Osteoblast (primary cell): ENCODE results near the gene PTPRN2. TPM values are rescaled to one million over a fixed set of nuclear protein-coding genes. Genes with fewer than 3 reads are reported as not detected.

Experiments
- DNase-seq: peaks from one replicate; pipeline ENCODE4 v3.0.0; 2011; ENCODE audit warnings: low spot score, mixed read lengths; ENCODE audit not compliant: insufficient read length; ENCODE audit errors: missing footprints
- H2AFZ ChIP-seq: 2 replicates; pipeline ENCODE4 v1.6.0; 2011; ENCODE audit warnings: mild to moderate bottlenecking, low read length
- H3K27ac ChIP-seq: 2 replicates; pipeline ENCODE4 v1.5.1; 2011; ENCODE audit warnings: mild to moderate bottlenecking, low read depth, low read length, moderate library complexity
- H3K27me3 ChIP-seq: 2 replicates; pipeline ENCODE4 v1.6.0; 2012; ENCODE audit warnings: mild to moderate bottlenecking, control low read depth, inconsistent platforms, low read length, moderate library complexity; ENCODE audit not compliant: insufficient read depth
- H3K36me3 ChIP-seq: 2 replicates; pipeline ENCODE4 v1.5.1; 2011; ENCODE audit warnings: mild to moderate bottlenecking, low read length, control low read depth, moderate library complexity; ENCODE audit not compliant: insufficient read depth
- H3K4me1 ChIP-seq: 2 replicates; pipeline ENCODE4 v1.5.1; 2011; ENCODE audit warnings: mild to moderate bottlenecking, low read length, control low read depth, moderate library complexity; ENCODE audit not compliant: insufficient read depth
- H3K4me2 ChIP-seq: 2 replicates; pipeline ENCODE4 v1.6.0; 2011; ENCODE audit warnings: mild to moderate bottlenecking, low read length; ENCODE audit not compliant: insufficient read depth
- H3K4me3 ChIP-seq: fragments of 200-600 bp; sonication (generic); 3 replicates; pipeline ENCODE4 v1.5.1; 2012; ENCODE audit warnings: mild to moderate bottlenecking, low read length, inconsistent platforms; ENCODE audit not compliant: insufficient read depth
- H3K79me2 ChIP-seq: 2 replicates; pipeline ENCODE4 v1.6.0; 2012; ENCODE audit warnings: mild to moderate bottlenecking, low read length, control low read depth, inconsistent platforms; ENCODE audit not compliant: insufficient read depth
- H3K9me3 ChIP-seq: 2 replicates; pipeline ENCODE4 v1.5.1; 2011; ENCODE audit warnings: low read depth, low read length, control low read depth
- H4K20me1 ChIP-seq: 2 replicates; pipeline ENCODE4 v1.6.0; 2012; ENCODE audit warnings: mild to moderate bottlenecking, low read length, control low read depth; ENCODE audit not compliant: insufficient read depth
- total RNA-seq: library from RNA; depleted of rRNA; stranded (reverse); fragments of >200 nt; gene quantifications from 2 replicates; pipeline ENCODE4 v1.2.3, GENCODE V29; 2012
- TF ChIP-seq, protein P1 (sequence below): IDR thresholded peaks from 2 replicates; pipeline ENCODE4 v1.5.1; 2011; ENCODE audit warnings: mild to moderate bottlenecking, low read depth, low read length, moderate library complexity; ENCODE audit errors: extremely low read depth

The PTPRN2 gene
- total RNA-seq, 1 donor, result 0.36 TPM

DNA sequence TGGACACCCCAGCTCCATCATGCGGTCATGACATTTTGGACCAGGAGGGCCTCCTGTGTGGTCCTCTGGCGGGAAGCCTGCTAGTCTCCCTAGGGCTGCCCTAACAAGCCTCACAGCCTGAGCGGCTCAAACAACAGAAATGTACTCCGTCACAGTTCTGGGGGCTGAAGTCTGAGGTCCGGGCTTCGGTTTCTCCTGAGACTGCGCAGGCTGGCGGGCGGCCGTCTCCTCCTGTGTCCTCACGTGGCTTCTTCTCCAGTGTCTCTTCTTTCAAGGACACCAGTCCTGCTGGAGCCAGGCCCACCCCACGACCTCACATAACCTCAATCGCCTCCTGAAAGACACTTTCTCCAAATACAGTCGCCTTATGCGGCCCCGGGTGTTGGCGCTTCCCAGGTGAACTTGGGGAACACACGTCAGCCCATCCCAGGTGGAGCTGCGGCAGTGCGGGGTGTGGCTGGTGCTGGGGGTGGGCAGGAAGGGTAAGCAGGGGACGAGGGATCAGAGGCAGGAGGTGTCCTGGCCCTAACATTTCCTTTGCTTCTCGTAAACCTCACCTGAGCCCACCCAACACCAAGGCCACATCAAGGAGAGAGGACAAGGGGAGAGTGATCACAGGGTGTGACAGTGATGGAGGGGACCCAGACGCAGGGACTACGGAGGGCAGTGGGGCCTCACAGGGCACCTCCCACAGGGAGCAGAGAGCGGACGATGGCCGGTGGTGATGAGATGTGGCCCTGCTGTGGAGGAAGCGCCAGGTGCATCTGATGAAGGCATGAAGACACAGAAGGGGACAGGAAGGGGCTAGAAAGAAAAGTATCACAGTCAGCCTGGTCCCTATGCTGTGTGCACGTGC, 580.6 kb downstream of the PTPRN2 start:
- Histone ChIP-seq H3K4me1 (no peaks in the 10 kb centered on the region), H3K4me2 (no peak overlapping the region), H4K20me1 (no peaks in the 10 kb centered on the region), H3K79me2 (no peaks in the 10 kb centered on the region), H3K27me3 (no peaks in the 10 kb centered on the region), H3K36me3 (no peaks in the 10 kb centered on the region), H2AFZ (no peak overlapping the region), H3K4me3 (no peak overlapping the region), H3K9me3 (no peaks in the 10 kb centered on the region), H3K27ac (no peak overlapping the region)
- TF ChIP-seq, protein P1, sequence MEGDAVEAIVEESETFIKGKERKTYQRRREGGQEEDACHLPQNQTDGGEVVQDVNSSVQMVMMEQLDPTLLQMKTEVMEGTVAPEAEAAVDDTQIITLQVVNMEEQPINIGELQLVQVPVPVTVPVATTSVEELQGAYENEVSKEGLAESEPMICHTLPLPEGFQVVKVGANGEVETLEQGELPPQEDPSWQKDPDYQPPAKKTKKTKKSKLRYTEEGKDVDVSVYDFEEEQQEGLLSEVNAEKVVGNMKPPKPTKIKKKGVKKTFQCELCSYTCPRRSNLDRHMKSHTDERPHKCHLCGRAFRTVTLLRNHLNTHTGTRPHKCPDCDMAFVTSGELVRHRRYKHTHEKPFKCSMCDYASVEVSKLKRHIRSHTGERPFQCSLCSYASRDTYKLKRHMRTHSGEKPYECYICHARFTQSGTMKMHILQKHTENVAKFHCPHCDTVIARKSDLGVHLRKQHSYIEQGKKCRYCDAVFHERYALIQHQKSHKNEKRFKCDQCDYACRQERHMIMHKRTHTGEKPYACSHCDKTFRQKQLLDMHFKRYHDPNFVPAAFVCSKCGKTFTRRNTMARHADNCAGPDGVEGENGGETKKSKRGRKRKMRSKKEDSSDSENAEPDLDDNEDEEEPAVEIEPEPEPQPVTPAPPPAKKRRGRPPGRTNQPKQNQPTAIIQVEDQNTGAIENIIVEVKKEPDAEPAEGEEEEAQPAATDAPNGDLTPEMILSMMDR, result no peak
- no peak for DNase-seq

DNA sequence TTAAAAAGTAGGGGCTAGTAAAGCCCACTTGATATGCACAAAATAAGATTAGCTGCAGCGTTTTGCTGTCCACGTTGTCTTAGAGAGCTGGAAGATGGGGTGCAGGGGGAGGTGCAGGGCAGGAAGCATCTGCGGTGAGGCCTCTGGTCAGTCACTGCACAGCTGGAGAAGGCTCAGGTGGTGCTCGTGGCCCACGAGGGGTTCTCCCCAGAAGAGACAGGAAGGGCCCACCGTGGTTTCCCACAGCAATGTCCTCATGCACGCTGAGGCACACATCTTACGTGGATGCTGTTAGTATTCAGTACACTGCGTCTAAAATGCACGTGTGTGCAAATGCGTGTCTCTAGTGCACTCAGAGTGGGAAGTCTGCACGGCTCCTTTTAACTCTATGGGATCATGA, 582.1 kb downstream of the PTPRN2 start:
- H3K27ac ChIP-seq, result no peak overlapping the region
- no peak overlapping the region for H2AFZ ChIP-seq
- no peak for DNase-seq
- H3K9me3 ChIP-seq, result no peaks in the 10 kb centered on the region
- H4K20me1 ChIP-seq, result no peaks in the 10 kb centered on the region
- no peaks in the 10 kb centered on the region for H3K79me2 ChIP-seq
- H3K36me3 ChIP-seq, result no peaks in the 10 kb centered on the region
- H3K4me3 ChIP-seq, result no peak overlapping the region
- H3K4me1 ChIP-seq, result no peaks in the 10 kb centered on the region
- no peaks in the 10 kb centered on the region for H3K27me3 ChIP-seq
- TF ChIP-seq, protein P1, result no peak
- H3K4me2 ChIP-seq, result no peak overlapping the region

DNA sequence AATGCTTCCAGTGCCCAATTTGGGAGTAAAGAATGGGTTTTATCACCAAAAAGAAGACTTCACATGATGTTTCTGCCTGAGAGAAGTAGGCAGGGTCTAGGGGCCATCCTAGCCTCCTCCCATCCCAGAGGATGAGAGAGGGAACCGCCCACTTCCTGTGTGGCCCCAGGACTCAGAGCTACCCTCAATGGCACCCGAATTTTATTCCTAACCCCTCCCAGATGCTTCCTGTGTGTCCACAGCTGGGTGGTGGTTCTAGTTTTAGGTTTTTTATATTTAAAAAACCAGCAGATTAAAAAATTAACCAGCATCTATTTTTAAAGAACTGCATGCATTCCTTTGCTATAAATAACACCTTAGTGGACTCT, 583.5 kb downstream of the PTPRN2 start:
- DNase-seq, result no peak
- no peaks in the 10 kb centered on the region for H3K4me1 ChIP-seq
- H3K4me3 ChIP-seq, result no peak overlapping the region
- H3K4me2 ChIP-seq, result no peak overlapping the region
- H3K36me3 ChIP-seq, result no peaks in the 10 kb centered on the region
- TF ChIP-seq, protein P1, result no peak
- no peak overlapping the region for H3K27ac ChIP-seq
- no peaks in the 10 kb centered on the region for H4K20me1 ChIP-seq
- no peaks in the 10 kb centered on the region for H3K79me2 ChIP-seq
- H3K27me3 ChIP-seq, result no peaks in the 10 kb centered on the region
- H2AFZ ChIP-seq, result no peak overlapping the region
- H3K9me3 ChIP-seq, result no peaks in the 10 kb centered on the region

DNA sequence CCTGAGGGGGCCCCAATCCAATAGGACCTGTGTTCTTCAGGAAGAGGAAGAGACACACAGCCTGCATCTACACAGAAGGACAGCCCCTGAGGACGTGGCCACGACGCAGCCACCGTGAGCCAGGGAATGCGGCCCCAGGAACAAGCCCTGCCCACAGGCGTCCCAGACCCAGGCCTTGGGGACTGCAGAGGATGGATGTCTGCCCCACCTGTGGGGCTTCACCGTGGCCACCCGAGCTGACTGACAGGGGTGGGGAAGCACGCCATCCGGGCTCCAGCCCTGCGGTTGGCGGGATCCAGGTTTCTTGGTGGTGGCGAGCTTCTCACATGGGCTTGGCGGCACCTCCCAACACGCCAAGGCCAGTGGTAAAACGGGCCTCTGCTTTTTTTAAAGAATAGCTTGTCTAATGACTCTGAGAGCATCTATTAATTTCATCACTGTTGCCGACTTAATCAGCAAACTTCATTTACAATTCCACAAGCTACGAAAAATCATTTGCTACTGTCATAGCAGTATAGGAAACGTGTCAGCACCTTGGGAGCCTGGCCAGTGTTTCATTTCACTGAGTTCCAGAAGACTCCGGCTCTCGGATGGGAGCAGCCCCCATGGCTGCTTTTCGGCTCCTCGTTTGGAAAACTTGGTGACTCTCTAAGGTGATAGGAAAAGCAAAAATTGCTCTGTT, 584.0 kb downstream of the PTPRN2 start:
- Histone ChIP-seq H3K27me3 (no peaks in the 10 kb centered on the region), H2AFZ (no peak overlapping the region), H3K4me1 (no peaks in the 10 kb centered on the region), H3K79me2 (no peaks in the 10 kb centered on the region), H3K4me3 (no peak overlapping the region), H3K36me3 (no peaks in the 10 kb centered on the region), H4K20me1 (no peaks in the 10 kb centered on the region), H3K27ac (no peak overlapping the region), H3K9me3 (no peaks in the 10 kb centered on the region), H3K4me2 (no peak overlapping the region)
- TF ChIP-seq, protein P1, result no peak
- no peak for DNase-seq
